ENCODE data around the gene PALS2. TPM values are rescaled to one million over a fixed set of nuclear protein-coding genes. Genes with fewer than 3 reads are reported as not detected.

Gene PALS2
- total RNA-seq, 1 experiment from 2014 or later: 24.9 TPM

DNA sequence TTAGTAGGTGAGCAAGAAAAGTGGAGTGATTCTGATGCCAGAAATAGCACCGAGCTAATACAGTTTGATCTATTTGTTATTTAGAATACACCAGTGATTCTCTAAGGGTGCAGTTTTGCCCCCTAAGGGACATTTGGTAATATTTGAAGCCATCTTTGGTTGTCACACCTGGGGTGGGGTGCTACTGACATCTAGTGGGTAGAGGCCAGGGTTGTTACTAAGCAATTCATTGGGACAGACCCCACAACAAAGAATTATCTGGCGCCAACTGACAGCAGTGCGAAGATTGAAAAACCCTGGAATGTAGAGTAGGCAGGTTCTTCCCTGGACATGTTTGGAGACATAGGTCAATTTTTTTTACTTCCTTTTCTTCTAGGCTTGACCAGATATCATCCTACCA lies 14.6 kb downstream of the PALS2 start:
- no peak for DNase-seq (ENCODE audit: extremely low read depth, low read depth)

DNA sequence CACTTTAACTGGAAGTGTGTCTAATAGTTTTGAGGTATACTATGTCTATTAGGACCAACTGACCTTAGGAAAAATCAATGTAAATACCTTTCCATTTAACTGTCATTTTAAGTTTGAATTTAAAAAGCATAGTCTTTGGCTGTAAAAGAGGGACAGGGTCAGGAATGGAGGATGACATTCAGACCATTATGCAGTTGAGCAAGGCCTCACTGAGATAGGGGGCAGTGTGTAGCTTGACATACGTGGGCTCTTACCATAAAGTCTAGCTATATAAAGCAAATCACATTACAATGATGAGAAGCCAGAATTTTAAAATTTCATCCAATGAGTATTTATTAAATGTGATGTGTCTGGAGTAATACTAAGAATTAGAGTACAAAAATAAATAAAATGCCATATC lies 17.9 kb downstream of the PALS2 start:
- no peak for DNase-seq (ENCODE audit: extremely low read depth, low read depth)

DNA sequence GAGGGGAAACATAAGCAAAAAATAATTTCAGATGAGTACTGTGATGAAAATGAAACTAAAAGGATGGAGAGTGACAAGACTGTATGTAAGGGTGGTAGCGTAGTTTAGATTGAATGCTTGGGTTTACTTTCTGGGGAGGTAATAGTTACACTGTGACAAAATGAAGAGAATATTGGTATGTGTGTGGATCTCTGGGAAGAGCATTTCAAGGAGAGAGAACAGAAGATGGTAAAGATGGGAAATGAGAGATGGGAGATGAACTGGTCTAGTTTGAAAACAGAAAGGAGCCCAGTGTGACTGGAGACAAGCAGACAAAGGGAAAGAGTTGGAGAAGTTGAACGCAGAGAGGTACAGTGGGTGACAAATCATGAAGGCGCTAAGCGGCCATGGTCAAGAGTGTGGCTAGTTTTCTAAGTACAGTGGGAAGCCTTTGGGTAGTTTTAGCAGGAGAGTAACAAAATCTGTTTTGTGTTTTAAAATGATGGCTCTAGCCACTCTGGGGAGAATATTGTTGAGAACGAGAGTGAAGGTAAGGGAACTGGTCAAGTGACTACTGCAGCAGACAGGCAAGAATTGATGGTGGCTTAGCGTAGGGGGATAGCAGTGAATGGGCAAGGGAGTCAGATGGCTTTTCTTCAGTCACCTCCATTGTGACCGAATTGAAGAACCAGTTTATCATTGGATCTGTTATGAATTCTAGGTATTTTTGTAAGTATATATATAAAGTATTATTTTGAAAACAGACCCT lies 22.6 kb downstream of the PALS2 start:
- DNase-seq (ENCODE audit: extremely low read depth, low read depth): no peak

GRCh38 chr7:24597014-24597413 lies 23.8 kb downstream of the PALS2 start:
- no peak for DNase-seq (ENCODE audit: extremely low read depth, low read depth)

DNA sequence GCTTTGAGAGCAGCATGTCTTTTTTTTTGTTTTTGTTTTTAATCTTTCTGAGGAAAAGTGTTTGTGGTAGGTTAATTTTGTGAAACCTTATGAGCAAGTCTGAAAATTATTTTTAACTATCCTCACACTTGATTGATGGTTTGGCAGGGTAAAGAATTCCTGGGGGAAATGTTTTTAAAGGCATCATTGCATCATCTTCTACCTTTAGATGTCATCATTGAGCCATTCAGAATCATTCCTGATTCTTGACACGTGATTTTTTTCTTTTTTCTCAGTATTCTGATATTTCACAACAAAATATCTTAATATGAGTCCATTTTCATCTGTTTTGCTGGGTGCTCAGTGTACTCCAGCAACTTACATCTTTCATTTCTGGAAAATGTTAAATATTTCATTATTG lies 28.3 kb downstream of the PALS2 start:
- no peak for DNase-seq (ENCODE audit: extremely low read depth, low read depth)

DNA sequence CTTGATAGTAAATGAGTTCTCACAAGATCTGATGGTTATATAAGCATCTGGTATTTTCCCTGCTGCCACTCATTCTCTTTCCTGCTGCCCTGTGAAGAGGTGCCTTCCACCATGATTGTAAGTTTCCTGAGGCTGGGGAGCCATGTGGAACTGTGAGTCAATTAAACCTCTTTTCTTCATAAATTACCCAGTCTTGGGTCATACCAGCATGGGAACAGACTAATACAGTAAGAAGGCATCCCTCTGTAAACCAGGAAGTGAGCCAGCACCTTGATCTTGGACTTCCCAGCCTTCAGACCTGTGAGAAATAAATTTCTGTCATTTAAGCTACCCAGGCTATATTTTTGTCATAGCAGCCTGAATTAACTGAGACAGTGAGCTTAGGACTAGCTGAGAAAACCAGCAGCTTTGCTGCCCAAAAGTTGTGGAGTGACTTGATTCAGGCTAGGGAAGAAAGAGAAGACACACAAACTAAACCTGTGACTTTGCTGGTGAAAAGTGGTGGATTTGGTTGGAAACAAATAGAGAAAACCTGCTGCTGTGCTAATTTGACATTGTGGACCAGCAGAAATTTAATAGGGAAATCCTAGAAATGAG lies 29.7 kb downstream of the PALS2 start:
- DNase-seq (ENCODE audit: extremely low read depth, low read depth): no peak

- no peak for DNase-seq (ENCODE audit: extremely low read depth, low read depth)
These were observed 31.4 kb downstream of the PALS2 start for GRCh38 chr7:24604630-24605029.

DNA sequence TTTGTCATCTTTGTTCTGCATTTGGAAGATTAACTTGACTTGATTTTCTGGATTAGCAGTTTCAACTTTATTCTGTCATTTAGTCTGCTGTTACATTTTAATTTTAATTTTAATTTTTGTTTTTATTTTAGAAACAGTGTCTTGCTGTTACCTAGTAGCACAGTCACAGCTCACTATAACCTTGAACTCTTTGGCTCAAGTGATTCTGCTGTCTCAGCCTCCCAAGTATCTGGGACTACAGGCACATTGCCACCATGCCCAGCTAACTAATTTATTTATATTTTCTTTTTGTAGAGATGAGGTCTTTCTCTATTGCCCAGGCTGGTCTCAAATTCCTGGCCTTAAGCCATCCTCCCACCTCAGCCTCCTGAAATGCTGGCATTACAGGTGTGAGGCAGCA lies 35.3 kb downstream of the PALS2 start:
- DNase-seq (ENCODE audit: extremely low read depth, low read depth): no peak

DNA sequence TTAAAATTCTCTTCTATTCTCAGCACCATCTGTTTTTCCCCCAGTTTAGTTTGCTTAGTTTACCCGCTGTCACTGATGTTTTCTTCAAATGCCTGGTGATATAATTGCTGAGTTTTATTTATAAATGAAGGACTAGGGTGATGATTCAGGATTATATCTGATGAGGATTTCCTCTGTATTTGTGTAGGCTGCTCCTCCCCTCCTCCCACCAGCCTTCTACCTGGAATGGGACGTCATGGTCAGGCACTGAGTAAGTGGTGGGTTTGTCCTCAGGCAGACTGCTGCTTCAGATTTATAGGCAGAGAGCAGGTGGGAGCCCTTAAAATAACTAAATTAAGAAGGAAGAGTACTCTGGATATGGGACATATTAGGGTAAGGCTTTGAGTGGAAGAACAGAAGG lies 35.8 kb downstream of the PALS2 start:
- DNase-seq (ENCODE audit: extremely low read depth, low read depth): no peak

- no peak for DNase-seq (ENCODE audit: extremely low read depth, low read depth)
These were observed 36.3 kb downstream of the PALS2 start for GRCh38 chr7:24609570-24609969.

DNA sequence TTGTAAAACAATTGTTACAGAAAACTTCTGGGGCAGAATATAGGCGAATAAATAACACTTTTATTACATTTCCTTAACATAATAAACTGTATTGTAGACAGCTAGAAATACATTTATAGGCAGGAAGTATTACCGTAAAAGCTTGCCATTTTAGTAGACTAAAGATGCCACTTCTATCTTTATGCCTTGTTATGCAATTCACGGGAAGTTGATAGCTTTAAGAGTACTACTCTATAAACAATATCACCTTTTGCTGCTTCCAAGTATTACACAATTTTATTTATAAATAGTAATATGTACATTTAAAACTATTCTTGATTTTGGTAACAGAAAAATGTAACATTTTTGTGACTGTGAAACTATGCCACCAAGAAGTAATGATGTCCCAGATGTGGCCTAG lies 37.9 kb downstream of the PALS2 start:
- DNase-seq (ENCODE audit: extremely low read depth, low read depth): no peak

DNA sequence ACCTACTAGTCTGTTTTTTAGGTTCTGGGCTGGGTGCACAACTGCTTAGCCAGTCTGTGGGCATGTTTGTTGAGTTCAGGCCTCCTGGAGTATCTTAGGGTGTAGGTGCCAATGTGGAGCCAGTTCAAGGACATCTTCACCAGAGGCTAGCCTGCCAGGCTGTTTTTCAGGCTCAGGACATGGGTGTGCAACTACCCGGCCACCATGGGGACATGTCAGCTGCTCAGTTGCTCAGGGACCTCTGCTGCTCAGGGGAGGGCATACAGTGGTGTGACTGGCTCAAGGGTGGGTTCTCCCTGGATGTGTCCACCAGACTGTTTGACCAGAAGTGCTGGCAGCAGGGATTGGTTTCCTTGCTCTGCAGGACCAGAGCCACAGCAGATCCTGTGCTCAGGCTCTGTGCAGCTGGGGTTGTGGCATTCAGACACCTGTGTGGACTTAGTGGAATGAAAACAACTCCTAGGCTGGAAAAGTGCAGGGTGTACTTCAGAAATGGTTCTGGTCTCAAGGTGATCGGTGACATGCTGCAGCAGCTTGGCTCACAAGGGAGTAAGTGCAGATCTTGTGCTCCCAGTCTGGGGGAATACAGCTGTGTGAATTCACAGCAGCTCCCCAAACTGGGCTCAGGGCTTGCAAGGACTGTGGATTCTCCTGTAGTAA lies 44.8 kb downstream of the PALS2 start:
- no peak for DNase-seq (ENCODE audit: extremely low read depth, low read depth)

- no peak for DNase-seq (ENCODE audit: extremely low read depth, low read depth)
These were observed 46.7 kb downstream of the PALS2 start for GRCh38 chr7:24619978-24620377.

GRCh38 chr7:24622646-24623182 lies 49.5 kb downstream of the PALS2 start:
- DNase-seq (ENCODE audit: extremely low read depth, low read depth): no peak

Small RNA genes within 50 kb of the gene (small RNA-seq; reads per million reads assigned to genes)
- gene RNU6-1103P (0 reads per million in 2 experiments), gene SUMO2P14 (0 reads per million in 2 experiments)

Other genes starting within 250 kb of the PALS2 start
- 3.5 and 6.5 TPM in 2 replicates for gene GSDME, start 184.0 kb downstream of the PALS2 start, total RNA-seq (2014; rRNA removed; shearing (Covaris generic))

Data from NCI-H460 (cell line).